Kidney epithelial cell (primary cell): ENCODE data around the gene WHRN. TPM values are rescaled to one million over a fixed set of nuclear protein-coding genes. Genes with fewer than 3 reads are reported as not detected.
A peak's percentile ranks its signal among the peaks of the same experiment; 100 is the strongest.

Source experiments
- DNase-seq: peaks from one replicate; pipeline ENCODE4 v3.0.0-alpha.2; 2010; ENCODE audit warnings: low read depth
- H3K27me3 ChIP-seq: 2 replicates; pipeline ENCODE4 v1.6.0; 2011; ENCODE audit warnings: low read length; ENCODE audit not compliant: control insufficient read depth, insufficient read depth
- H3K36me3 ChIP-seq: 2 replicates; pipeline ENCODE4 v1.5.1; 2011; ENCODE audit warnings: low read length; ENCODE audit not compliant: control insufficient read depth, insufficient read depth
- H3K4me3 ChIP-seq: 2 replicates; pipeline ENCODE4 v1.5.1; 2011; ENCODE audit warnings: low read depth, mild to moderate bottlenecking, control low read depth, low read length
- total RNA-seq: library from RNA; depleted of rRNA; stranded (reverse); fragments of >200 nt; gene quantifications from 2 replicates; pipeline ENCODE4 v1.2.3, GENCODE V29; 2015
- TF ChIP-seq, protein P1 (sequence below): IDR thresholded peaks from 2 replicates; pipeline ENCODE4 v1.5.1; 2011; ENCODE audit warnings: mild to moderate bottlenecking, moderate library complexity, low read length, control low read depth, inconsistent platforms; ENCODE audit not compliant: insufficient read depth, poor library complexity, severe bottlenecking

The WHRN gene
- total RNA-seq, 1 donor from 2014 or later: 9.2 TPM

DNA sequence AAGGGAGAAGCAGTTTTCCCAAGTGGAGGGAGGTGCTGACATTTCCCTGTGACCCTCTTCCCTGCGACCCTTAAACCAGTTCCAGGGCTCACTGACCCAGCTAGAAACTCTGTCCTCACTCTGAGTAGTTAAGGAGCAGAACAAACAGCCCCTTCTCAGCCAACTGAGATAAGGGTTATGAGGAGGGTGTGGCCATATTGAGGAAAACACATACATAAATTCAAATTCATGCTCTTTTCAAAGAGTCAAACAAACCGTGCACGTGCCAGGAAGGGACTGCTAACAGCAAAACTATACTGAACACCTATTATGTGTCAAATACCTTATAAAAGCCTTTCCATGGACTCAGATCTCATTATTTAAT lies 112.5 kb downstream of the WHRN start:
- no peak overlapping the region for H3K4me3 ChIP-seq
- DNase-seq: no peak
- TF ChIP-seq, protein P1, sequence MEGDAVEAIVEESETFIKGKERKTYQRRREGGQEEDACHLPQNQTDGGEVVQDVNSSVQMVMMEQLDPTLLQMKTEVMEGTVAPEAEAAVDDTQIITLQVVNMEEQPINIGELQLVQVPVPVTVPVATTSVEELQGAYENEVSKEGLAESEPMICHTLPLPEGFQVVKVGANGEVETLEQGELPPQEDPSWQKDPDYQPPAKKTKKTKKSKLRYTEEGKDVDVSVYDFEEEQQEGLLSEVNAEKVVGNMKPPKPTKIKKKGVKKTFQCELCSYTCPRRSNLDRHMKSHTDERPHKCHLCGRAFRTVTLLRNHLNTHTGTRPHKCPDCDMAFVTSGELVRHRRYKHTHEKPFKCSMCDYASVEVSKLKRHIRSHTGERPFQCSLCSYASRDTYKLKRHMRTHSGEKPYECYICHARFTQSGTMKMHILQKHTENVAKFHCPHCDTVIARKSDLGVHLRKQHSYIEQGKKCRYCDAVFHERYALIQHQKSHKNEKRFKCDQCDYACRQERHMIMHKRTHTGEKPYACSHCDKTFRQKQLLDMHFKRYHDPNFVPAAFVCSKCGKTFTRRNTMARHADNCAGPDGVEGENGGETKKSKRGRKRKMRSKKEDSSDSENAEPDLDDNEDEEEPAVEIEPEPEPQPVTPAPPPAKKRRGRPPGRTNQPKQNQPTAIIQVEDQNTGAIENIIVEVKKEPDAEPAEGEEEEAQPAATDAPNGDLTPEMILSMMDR: no peak
- H3K27me3 ChIP-seq: no peaks in the 10 kb centered on the region
- no peaks in the 10 kb centered on the region for H3K36me3 ChIP-seq

DNA sequence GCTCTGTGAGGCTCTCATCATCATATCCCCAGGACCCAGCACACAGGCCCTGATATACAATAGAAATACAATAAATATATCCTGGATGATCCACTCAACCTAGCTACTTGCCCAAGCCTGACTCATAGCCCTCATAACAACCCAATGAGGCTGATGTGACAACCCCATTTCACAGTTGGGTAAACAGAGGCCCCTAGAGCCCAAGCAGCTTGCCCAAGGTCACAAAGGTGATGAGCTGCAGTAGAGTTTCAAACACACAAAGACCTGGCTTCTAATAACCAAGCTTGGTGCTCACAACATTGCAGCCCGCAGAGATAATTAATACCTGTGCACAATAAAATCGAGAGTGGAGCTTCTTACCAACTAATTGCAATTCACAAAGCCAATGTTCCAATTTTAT lies 114.3 kb downstream of the WHRN start:
- TF ChIP-seq, protein P1: no peak
- H3K27me3 ChIP-seq: no peaks in the 10 kb centered on the region
- no peaks in the 10 kb centered on the region for H3K36me3 ChIP-seq
- H3K4me3 ChIP-seq: no peak overlapping the region
- DNase-seq: no peak

GRCh38 chr9:114389612-114390368 lies 115.5 kb downstream of the WHRN start:
- no peak for DNase-seq
- TF ChIP-seq, protein P1: peak; percentile 13

GRCh38 chr9:114388764-114389375 lies 116.4 kb downstream of the WHRN start:
- no peak for DNase-seq
- Histone ChIP-seq H3K27me3 (no peaks in the 10 kb centered on the region), H3K36me3 (no peaks in the 10 kb centered on the region), H3K4me3 (no peak overlapping the region)
- TF ChIP-seq, protein P1: no peak

More at GRCh38 chr9:114389612-114390368, 115.5 kb downstream of the WHRN start:
- H3K36me3 ChIP-seq: no peaks in the 10 kb centered on the region
- no peaks in the 10 kb centered on the region for H3K27me3 ChIP-seq
- no peak overlapping the region for H3K4me3 ChIP-seq

DNA sequence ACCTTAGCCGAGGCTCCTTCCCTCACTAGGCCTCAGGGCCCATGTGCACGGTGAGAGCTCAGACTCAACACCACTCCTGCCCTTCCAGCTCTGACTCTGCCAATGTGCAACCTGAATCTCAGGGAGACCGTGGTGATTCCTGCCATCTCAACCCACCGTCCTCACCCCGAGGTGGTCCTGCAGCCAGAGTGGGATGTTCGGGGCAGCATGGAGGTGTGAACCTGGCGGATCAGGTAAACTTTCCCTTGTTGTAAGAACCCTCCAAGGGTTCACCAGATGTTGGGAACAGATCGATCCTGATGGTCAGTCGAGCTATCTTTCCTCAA lies 117.0 kb downstream of the WHRN start:
- H3K27me3 ChIP-seq: no peaks in the 10 kb centered on the region
- DNase-seq: no peak
- no peak overlapping the region for H3K4me3 ChIP-seq
- H3K36me3 ChIP-seq: no peaks in the 10 kb centered on the region
- TF ChIP-seq, protein P1: no peak
